Right lobe of liver (tissue), 6 donors: ENCODE measurements around the gene TCF4. TPM values are rescaled to one million over a fixed set of nuclear protein-coding genes. Genes with fewer than 3 reads are reported as not detected.

ENCODE experiments used
- ATAC-seq, 4 donors: fragments of 200-7000 bp; cut with Tn5 transposase; one replicate each; pipeline ENCODE4 v1.9.1; 2020; ENCODE audit warnings: mild to moderate bottlenecking in 4 of 4, moderate library complexity in 4 of 4
- DNase-seq, 3 donors: peaks; one replicate each; pipeline ENCODE4 v3.0.0-alpha.2; 2020
- H3K27ac ChIP-seq, 3 donors: fragments of 200-600 bp; one replicate each; pipeline ENCODE4 v1.8.0; 2022
- H3K27me3 ChIP-seq, 2 donors: fragments of 200-600 bp; one replicate each; pipeline ENCODE4 v1.8.0; 2022
- H3K36me3 ChIP-seq, 4 donors: fragments of 200-600 bp; sonication (generic) in 1 of 4; one replicate each; pipeline versions ENCODE4 v1.5.1 to v1.8.0; 2017 to 2022; ENCODE audit warnings: control low read depth in 1 of 4
- H3K4me1 ChIP-seq, 4 donors: fragments of 200-600 bp; sonication (generic) in 1 of 4; one replicate each; pipeline versions ENCODE4 v1.5.1 to v1.8.0; 2017 to 2022; ENCODE audit warnings: control low read depth in 1 of 4
- H3K4me3 ChIP-seq, 3 donors: fragments of 200-600 bp; one replicate each; pipeline ENCODE4 v1.8.0; 2022
- H3K9me3 ChIP-seq, 4 donors: fragments of 200-600 bp; sonication (generic) in 1 of 4; one replicate each; pipeline versions ENCODE4 v1.5.1 to v1.8.0; 2017 to 2022; ENCODE audit warnings: control low read depth in 1 of 4
- CTCF ChIP-seq, 4 donors: fragments of 200-600 bp in 3 of 4; fragments of 450-650 bp in 1 of 4; IDR thresholded peaks; one replicate each; pipeline versions ENCODE4 v1.5.1 to v1.8.0; 2016 to 2022; ENCODE audit warnings: antibody characterized with exemption in 4 of 4, mild to moderate bottlenecking in 2 of 4
- POLR2A ChIP-seq: fragments of 450-650 bp; IDR thresholded peaks from one replicate; pipeline ENCODE4 v1.6.1; 2017; ENCODE audit warnings: antibody characterized with exemption, mild to moderate bottlenecking
- WGBS: methylation state at CpG from one replicate; pipeline ENCODE4 v1.1.6; 2018; ENCODE audit warnings: low coverage, low lambda C conversion rate; ENCODE audit not compliant: insufficient coverage; ENCODE audit errors: missing lambda C conversion rate; 5-methylcytosine and 5-hydroxymethylcytosine counted together
- intact Hi-C, 2 donors: fragments of 100-400 bp; cut with DNase I; formaldehyde crosslinking; loops; one replicate each; pipeline versions ENCODE4 v1.11.2 to v1.14.1; 2022
- total RNA-seq, 6 experiments: library from RNA; depleted of rRNA in 2 of 6; stranded (reverse); fragments of >200 nt in 2 of 6; fragmentation: NEBNext Ultra II Directional in 3 of 6; extraction: Animal tissue kit (Norgen Biotek cat#: 25700) in 3 of 6; gene quantifications; one replicate each; pipeline versions ENCODE4 v1.1.0 to v1.2.4, GENCODE V29; 2016 to 2023
- donor health status: DM: no; HTN: yes; CAD: no.
- donor health status: DM: no; HTN: no; CAD: no.
- donor health status: DM: no; HTN: no; CAD: no.
- donor health status: DM: no; HTN: yes; CAD: no.
- donor health status: DM: no; HTN: yes; CAD: no.

TCF4 gene
- total RNA-seq, 6 experiments from 2014 or later, result 8.1 to 19.5 (median 10.4) TPM

GRCh38 chr18:55605733-55606338 lies 17.8 kb upstream of the TCF4 start:
- Histone ChIP-seq H3K27me3 (no peaks in the 10 kb centered on the region), H3K9me3 (no peaks in the 10 kb centered on the region), H3K4me3 (no peak overlapping the region), H3K36me3 (no peaks in the 10 kb centered on the region), H3K27ac (no peak overlapping the region), H3K4me1 (no peaks in the 10 kb centered on the region)
- ATAC-seq (no peak), DNase-seq (no peak)
- intact Hi-C loops, result no loop called here
- TF ChIP-seq POLR2A (no peak), CTCF (IDR thresholded peaks at IDR 0.05) (no peak)
- 63% methylated on average over 5 of the region's 7 CpGs for WGBS

GRCh38 chr18:55603775-55604174 lies 15.8 kb upstream of the TCF4 start:
- no peak for ATAC-seq
- TF ChIP-seq CTCF (IDR thresholded peaks at IDR 0.05), result no peak
- TF ChIP-seq POLR2A, result no peak
- WGBS, result 84% methylated on average over 3 of the region's 5 CpGs

GRCh38 chr18:55593888-55594287 lies 5.9 kb upstream of the TCF4 start:
- TF ChIP-seq CTCF (IDR thresholded peaks at IDR 0.05) (no peak), POLR2A (no peak)
- WGBS, result 73% methylated on average over 2 of the region's 2 CpGs
- DNase-seq, result no peak
- Histone ChIP-seq H3K4me3 (no peak overlapping the region), H3K36me3 (no peaks in the 10 kb centered on the region), H3K4me1 (no peaks in the 10 kb centered on the region), H3K27me3 (no peaks in the 10 kb centered on the region), H3K9me3 (no peaks in the 10 kb centered on the region), H3K27ac (no peak overlapping the region)
- intact Hi-C loops, result no loop called here
- no peak for ATAC-seq

More at GRCh38 chr18:55603775-55604174, 15.8 kb upstream of the TCF4 start:
- Histone ChIP-seq H3K4me1 (no peaks in the 10 kb centered on the region), H3K36me3 (no peaks in the 10 kb centered on the region), H3K4me3 (no peak overlapping the region), H3K9me3 (no peaks in the 10 kb centered on the region), H3K27ac (no peak overlapping the region), H3K27me3 (no peaks in the 10 kb centered on the region)
- DNase-seq, result no peak
- intact Hi-C loops, result no loop called here

GRCh38 chr18:55592572-55592971 lies 4.6 kb upstream of the TCF4 start:
- Histone ChIP-seq H3K4me3 (no peak overlapping the region), H3K9me3 (no peaks in the 10 kb centered on the region), H3K4me1 (no peaks in the 10 kb centered on the region), H3K36me3 (no peaks in the 10 kb centered on the region), H3K27ac (no peak overlapping the region), H3K27me3 (no peaks in the 10 kb centered on the region)
- DNase-seq, result no peak
- intact Hi-C loops, result no loop called here
- ATAC-seq, result peak in 2 of 4 donors; percentile 10 to 25
- 70% methylated on average over 4 of the region's 4 CpGs for WGBS
- TF ChIP-seq POLR2A (no peak), CTCF (IDR thresholded peaks at IDR 0.05) (no peak)

- ATAC-seq (no peak), DNase-seq (no peak)
- 44% methylated on average over 1 of the region's 1 CpG for WGBS
- H3K4me1 ChIP-seq, result no peaks in the 10 kb centered on the region
- H3K9me3 ChIP-seq, result no peaks in the 10 kb centered on the region
- H3K27ac ChIP-seq, result no peak overlapping the region
- no peak for TF ChIP-seq CTCF (IDR thresholded peaks at IDR 0.05)
- no peak for TF ChIP-seq POLR2A
- intact Hi-C loops, result no loop called here
- H3K36me3 ChIP-seq, result no peaks in the 10 kb centered on the region
- H3K27me3 ChIP-seq, result no peaks in the 10 kb centered on the region
- no peak overlapping the region for H3K4me3 ChIP-seq
These were observed 4.1 kb upstream of the TCF4 start for GRCh38 chr18:55592106-55592505.
